WERI-Rb-1 (cell line): Measurements from ENCODE around the gene SZT2.

Experiments
- DNase-seq: peaks from one replicate; pipeline ENCODE4 v3.0.0-alpha.2; 2020
- H3K27ac ChIP-seq: fragments of 250-450 bp; sonication (Bioruptor Pico); 2 replicates; pipeline ENCODE4 v1.5.1; 2020; ENCODE audit warnings: mild to moderate bottlenecking, moderate library complexity
- H3K27me3 ChIP-seq: fragments of 250-450 bp; sonication (Bioruptor Pico); 2 replicates; pipeline ENCODE4 v1.5.1; 2021; ENCODE audit warnings: mild to moderate bottlenecking, low read depth, moderate library complexity; ENCODE audit not compliant: insufficient read depth, severe bottlenecking
- H3K36me3 ChIP-seq: fragments of 250-450 bp; sonication (Bioruptor Pico); 2 replicates; pipeline ENCODE4 v1.5.1; 2020; ENCODE audit warnings: mild to moderate bottlenecking, moderate library complexity
- H3K4me3 ChIP-seq: 2 replicates; pipeline ENCODE4 v1.5.1; 2011; ENCODE audit warnings: low read depth, mild to moderate bottlenecking, control low read depth, low read length
- H3K9me3 ChIP-seq: fragments of 250-450 bp; sonication (Bioruptor Pico); 2 replicates; pipeline ENCODE4 v1.5.1; 2021; ENCODE audit warnings: mild to moderate bottlenecking, moderate library complexity; ENCODE audit not compliant: severe bottlenecking
- TF ChIP-seq, protein P1 (sequence below): IDR thresholded peaks from 2 replicates; pipeline ENCODE4 v1.5.1; 2011; ENCODE audit warnings: low read depth, mild to moderate bottlenecking, control low read depth, inconsistent platforms, low read length

The SZT2 gene

DNA sequence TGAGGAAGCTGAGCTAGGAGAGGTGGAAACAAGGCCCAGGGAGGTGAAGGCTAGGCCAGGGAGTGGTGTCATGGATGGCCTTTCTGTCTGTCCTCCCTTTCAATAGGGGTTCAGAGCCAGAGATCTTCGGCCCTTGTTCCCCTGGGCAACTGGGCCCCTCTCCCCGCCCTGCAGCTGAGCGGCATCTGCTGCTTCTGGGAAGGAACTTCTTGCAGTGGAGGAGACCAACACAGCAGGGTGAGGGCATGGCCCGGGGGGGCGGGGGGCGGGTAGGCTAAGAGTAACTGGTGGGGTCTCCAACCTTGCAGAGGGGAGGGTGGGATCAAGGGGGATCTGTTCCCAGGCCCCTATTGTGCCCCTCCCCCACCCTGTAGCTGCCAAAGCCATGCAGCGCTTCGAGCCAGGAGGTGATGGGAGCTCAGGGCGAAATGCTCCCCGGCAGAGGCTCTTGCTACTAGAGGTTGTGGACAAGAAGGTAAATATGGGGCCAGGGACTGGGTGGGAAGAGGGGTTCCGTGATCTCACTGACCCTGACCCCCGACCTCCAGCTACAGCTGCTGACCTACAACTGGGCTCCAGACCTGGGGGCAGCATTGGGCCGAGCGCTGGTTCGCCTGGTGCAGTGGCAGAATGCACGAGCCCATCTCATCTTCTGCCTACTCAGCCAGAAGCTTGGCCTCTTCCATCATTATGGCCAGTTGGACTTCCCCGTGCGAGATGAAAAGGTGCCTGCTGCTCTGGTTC, 52.4 kb downstream of the SZT2 start:
- no peak overlapping the region for H3K4me3 ChIP-seq
- no peaks in the 10 kb centered on the region for H3K9me3 ChIP-seq
- H3K27ac ChIP-seq, result no peak overlapping the region
- H3K27me3 ChIP-seq, result no peaks in the 10 kb centered on the region
- no peak for DNase-seq
- TF ChIP-seq, protein P1, sequence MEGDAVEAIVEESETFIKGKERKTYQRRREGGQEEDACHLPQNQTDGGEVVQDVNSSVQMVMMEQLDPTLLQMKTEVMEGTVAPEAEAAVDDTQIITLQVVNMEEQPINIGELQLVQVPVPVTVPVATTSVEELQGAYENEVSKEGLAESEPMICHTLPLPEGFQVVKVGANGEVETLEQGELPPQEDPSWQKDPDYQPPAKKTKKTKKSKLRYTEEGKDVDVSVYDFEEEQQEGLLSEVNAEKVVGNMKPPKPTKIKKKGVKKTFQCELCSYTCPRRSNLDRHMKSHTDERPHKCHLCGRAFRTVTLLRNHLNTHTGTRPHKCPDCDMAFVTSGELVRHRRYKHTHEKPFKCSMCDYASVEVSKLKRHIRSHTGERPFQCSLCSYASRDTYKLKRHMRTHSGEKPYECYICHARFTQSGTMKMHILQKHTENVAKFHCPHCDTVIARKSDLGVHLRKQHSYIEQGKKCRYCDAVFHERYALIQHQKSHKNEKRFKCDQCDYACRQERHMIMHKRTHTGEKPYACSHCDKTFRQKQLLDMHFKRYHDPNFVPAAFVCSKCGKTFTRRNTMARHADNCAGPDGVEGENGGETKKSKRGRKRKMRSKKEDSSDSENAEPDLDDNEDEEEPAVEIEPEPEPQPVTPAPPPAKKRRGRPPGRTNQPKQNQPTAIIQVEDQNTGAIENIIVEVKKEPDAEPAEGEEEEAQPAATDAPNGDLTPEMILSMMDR, result no peak
- peaks cover 78% of the 10 kb centered on the region for H3K36me3 ChIP-seq

DNA sequence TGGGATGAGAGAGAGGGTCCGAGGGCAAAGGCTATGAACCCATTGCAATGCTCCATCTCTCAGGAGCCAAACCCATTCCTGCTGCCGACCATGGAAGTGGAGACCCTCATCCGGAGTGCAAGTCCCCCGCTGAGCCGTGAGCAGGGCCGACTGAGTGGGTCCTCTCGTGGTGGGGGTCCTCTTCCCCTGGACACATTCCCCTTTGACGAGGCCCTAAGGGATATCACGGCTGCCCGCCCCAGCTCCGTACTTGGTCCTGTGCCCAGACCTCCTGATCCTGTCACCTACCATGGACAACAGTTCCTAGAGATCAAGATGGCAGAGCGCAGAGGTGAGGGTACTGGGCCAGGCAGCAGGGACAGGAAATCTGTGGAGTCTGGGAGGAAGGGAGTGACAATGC, 53.1 kb downstream of the SZT2 start:
- H3K27ac ChIP-seq, result no peak overlapping the region
- H3K36me3 ChIP-seq, result peaks cover 82% of the 10 kb centered on the region
- no peak for DNase-seq
- H3K27me3 ChIP-seq, result no peaks in the 10 kb centered on the region
- H3K4me3 ChIP-seq, result no peak overlapping the region
- TF ChIP-seq, protein P1, result no peak
- H3K9me3 ChIP-seq, result no peaks in the 10 kb centered on the region

DNA sequence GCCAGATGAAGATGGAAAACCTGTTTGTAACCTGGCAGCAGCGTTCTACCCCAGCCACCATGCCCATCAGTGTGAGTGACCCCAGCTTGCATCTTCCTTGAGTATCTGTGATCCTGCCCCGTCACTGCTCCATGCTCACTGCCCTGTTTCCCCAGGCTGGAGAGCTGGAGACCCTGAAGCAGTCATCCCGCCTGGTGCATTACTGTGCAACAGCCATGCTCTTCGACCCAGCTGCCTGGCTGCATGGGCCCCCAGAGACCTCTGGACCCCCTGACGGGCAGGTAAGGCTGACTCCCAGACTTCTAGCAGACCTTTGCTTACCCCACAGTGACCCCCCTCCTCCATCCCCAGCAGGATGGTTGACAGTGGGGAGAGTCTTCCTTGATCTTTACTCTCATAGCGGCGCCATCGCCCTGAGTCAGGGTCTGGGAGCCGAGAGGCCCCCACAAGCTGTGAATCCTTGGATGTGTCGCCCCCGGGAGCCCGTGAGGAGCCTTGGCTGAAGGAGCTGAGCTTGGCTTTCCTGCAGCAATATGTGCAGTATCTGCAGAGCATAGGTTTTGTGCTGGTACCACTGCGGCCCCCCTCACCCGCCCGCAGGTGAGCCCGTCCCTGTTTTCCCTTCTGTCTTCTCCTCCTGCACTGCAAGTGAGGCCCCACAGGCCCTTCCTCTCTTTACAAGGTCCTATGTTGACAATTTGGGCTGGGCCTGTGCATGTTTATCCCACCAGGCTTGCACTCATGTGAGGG, 53.7 kb downstream of the SZT2 start:
- H3K27ac ChIP-seq, result no peak overlapping the region

DNA sequence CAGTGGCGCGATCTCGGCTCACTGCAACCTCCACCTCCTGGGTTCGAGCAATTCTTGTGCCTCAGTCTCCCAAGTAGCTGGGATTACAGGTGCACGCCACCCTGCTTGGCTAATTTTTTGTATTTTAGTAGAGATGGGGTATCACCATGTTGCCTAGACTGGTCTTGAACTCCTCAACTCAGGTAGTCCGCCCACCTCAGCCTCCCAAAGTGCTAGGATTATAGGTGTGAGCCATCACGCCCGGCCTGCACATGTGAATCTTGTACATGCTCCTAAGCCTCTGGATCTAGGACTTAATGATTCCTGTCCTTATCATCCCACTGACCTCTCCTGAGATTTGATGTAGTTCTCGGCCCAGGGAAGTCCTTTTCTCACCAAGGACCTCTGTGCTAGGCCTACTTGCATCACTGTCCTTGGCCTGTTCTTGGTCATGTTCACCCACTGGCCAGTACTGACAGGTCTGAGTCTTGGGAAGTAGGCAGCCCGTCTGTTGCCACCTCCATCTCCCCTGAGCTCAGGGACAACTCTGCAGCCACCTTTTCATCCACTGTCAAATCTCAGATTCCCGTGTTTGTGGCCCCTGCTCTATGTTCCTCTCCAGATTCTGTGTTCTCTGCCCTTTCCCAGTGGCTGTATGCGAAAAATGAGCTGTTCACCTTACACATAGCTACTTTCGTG, 54.6 kb downstream of the SZT2 start:
- H3K4me3 ChIP-seq, result no peak overlapping the region
- no peaks in the 10 kb centered on the region for H3K27me3 ChIP-seq
- TF ChIP-seq, protein P1, result no peak
- H3K27ac ChIP-seq, result no peak overlapping the region
- H3K36me3 ChIP-seq, result peaks cover 82% of the 10 kb centered on the region
- DNase-seq, result no peak
- H3K9me3 ChIP-seq, result no peaks in the 10 kb centered on the region

More for the DNA sequence above, 53.7 kb downstream of the SZT2 start:
- no peak for DNase-seq
- Histone ChIP-seq H3K27me3 (no peaks in the 10 kb centered on the region), H3K36me3 (peaks cover 82% of the 10 kb centered on the region), H3K4me3 (no peak overlapping the region), H3K9me3 (no peaks in the 10 kb centered on the region)
- TF ChIP-seq, protein P1, result no peak

DNA sequence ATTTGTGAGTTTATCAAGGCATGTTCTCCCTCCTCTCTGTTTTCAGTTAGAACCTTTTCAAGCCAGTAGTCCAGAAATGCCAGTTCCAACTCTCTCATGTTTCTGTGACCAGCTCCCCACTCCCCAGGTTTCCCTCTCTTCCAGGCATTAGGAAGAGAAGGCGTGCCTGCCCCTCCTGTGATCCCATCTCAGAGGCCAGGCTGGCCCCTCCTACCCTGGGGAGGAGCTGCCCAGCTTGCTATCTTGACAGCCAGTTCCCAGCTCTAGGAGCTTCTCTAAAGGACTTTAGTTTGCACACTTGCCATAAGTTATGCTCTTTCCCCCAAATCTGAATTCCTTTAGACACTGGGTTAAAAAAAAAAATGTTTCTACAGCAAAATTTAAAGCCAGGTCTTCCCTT, 55.1 kb downstream of the SZT2 start:
- Histone ChIP-seq H3K9me3 (no peaks in the 10 kb centered on the region), H3K4me3 (no peak overlapping the region), H3K27ac (no peak overlapping the region; the same call in 1 of the 2 replicates), H3K27me3 (no peaks in the 10 kb centered on the region), H3K36me3 (peaks cover 85% of the 10 kb centered on the region)
- peak; percentile 38 for DNase-seq
- TF ChIP-seq, protein P1, result no peak
